ENCODE measurements around the gene RERE.
A peak's percentile ranks its signal among the peaks of the same experiment; 100 is the strongest.

The RERE gene

DNA sequence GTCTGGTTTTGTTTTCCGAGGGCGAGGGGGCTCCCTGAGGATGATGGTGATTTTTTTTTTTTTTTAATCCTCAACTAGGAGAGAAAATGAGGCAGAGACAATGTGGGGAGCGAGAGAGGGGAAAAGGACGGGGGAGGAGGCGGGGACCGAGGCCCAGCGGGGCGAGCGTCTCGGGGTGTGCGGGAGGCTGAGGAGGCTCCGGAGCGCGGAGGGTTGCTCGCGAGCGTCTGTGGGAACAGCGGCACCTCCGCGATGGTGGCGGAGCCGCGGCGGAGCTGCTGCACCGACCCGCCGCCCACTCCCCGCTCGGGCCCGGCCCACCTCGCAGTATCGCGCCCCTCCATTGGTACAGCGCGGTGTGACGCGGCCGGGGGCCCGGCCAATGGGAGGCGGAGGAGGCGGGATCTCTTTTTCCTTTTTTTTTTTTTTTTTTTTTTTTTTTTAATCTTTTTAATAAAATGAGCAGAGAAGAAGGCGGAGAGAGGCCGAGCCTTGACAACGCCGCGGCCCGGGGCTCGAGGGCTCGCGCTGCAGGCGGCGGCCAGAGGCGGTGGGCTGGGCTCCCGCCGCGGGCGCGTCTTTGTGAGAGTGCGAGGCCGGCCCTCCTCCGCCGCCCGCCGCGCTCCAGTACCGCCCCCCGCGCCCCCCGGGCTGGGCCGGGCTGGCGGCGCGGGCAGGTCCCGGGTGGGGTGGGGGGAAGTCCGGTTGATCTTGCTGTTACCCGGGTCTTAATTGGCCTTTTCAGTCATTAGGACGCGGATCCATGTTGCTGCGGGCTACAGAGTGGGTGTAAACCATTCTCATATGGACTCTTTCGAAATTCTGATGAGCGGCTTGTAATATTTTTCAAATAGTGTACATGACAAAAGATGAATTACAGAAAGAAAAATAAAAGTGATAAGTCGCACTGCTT lies at the start of gene RERE:
Gene RERE, minus strand, starts transcription at position 229 of the 913 bp plus-strand sequence.
- DNase-seq (ENCODE audit: low spot score), result peak; percentile 99

DNA sequence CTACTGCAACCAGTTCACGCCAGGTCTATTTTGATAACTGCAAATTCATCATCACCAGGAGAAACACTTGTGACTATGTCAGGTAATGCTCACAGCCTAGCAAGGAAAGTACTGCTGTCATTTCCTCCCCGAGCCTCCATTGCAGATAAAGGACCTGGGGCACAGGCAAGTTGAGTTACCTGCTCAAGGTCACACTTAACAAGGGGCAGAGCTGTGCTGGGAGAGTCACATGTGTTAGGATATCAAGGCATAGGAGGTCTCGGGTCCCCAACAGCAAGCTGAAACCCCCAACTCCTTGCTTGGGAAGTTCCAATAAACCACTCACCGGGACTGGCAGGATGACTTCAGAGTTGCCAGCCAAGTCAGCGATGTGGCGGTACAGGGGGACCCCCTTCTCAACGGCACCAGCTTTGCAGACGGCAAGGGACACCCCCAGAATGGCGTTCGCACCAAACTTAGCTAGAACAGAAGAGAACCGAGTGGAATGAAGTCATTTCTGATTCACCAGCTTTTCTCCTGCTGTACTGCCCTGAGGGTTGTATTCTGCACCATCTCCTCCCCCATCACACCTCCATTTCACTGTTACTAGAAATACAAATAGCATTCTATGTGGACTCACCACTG lies 49.5 kb upstream of the RERE start:
- DNase-seq (ENCODE audit: low spot score), result no peak

DNA sequence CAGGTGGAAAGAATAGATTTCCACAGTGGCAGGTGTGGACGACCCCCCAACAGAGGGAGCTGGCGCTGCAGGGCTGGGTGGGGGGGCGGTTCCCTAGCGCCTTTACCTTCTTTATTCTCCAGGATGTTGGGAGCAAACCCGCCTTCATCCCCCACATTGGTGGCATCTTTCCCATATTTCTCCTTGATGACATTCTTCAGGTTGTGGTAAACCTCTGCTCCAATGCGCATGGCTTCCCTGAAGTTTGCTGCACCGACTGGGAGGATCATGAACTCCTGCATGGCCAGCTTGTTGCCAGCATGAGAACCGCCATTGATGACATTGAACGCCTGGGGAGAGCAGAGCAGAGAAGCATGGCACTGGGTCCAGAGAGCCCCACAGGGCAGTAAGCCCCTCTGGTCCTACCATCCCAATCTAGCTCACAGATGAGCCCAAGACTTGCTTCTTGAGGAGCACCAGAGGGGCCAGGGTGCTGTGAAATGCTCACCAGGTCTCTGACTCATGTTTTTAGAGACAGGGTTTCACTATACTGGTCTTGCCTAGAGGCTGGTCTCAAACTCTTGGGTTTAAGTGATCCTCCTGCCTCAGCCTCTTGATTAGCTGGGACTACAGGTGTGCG lies 48.8 kb upstream of the RERE start:
- DNase-seq (ENCODE audit: low spot score), result no peak

DNA sequence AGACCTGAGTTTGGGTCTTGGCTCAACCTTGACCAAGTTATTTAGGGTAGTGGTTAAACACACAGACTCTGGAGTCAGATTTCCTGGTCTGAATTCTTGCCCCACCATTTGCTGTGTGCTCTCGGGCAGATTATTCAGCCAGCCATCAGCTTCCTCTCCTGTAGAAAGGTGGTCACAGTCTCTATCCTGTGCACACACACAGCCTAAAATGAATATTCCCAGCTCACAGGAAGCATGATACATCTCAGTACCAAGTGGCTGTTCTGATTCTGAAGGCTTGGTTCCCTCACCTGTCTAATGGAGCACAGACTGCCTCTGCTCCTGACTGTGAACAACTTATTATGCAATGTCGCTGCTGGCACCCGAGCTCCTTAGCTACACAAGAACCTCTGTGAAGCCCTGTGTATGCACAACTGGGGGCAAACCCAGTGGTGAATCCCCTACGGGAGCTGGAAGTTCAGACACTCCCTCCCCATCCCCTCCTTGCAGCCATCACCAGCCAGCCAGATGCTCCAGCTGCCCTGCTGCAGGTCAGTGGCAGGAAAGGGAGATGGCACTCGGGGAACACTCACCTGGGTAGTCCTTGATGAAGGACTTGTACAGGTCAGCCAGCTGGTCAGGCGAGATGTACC lies 47.4 kb upstream of the RERE start:
- no peak for DNase-seq (ENCODE audit: low spot score)

DNA sequence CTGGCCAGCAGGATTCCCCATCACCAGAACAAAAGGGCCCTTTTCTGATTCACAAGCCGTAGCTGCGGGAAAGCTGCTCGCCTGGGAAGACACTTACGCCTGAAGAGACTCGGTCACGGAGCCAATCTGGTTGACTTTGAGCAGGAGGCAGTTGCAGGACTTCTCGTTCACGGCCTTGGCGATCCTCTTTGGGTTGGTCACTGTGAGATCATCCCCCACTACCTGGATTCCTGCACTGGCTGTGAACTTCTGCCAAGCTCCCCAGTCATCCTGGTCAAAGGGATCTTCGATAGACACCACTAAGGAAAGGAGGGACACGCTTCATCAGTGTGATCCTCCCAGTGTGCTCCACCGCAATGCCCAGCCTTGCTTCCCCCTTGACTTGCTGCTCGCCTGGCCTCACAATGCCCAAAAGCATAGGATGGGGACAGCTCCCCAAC lies 46.4 kb upstream of the RERE start:
- no peak for DNase-seq (ENCODE audit: low spot score)

DNA sequence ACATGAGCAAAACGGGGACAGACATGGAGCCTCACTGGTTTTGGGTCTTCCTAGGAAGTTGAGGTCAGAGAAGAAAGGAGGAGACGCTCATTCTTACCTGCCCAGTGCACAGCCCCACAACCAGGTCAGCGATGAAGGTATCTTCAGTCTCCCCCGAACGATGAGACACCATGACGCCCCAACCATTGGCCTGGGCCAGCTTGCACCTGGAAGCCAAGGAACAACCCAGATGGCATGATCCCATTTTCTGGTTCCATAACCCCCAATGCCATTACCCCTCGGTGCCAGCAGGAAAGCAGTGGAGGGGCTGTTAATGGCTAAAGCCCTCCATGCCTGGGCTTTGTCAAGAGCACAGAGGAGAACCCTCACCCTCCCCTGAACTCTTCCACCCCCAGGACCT lies 45.7 kb upstream of the RERE start:
- no peak for DNase-seq (ENCODE audit: low spot score)

DNA sequence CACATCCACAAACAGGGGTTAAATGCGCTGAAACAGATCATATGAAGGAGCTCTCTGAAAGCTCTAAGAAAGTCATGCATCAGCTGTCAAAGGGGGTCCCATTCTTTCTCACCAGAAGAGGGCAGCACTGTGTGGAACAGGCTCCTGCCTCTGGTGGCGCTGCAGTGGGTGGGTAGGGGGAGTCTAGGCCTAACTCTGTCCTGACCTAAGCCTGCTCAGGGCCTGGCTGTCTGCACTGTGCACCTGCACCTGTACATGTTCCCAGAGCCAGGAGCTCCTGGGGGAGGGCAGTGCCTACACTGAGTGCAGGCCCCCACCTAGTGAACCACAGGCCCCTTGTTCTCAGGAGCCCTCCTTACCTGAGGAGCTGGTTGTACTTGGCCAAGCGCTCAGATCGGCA lies 45.1 kb upstream of the RERE start:
- no peak for DNase-seq (ENCODE audit: low spot score)

DNA sequence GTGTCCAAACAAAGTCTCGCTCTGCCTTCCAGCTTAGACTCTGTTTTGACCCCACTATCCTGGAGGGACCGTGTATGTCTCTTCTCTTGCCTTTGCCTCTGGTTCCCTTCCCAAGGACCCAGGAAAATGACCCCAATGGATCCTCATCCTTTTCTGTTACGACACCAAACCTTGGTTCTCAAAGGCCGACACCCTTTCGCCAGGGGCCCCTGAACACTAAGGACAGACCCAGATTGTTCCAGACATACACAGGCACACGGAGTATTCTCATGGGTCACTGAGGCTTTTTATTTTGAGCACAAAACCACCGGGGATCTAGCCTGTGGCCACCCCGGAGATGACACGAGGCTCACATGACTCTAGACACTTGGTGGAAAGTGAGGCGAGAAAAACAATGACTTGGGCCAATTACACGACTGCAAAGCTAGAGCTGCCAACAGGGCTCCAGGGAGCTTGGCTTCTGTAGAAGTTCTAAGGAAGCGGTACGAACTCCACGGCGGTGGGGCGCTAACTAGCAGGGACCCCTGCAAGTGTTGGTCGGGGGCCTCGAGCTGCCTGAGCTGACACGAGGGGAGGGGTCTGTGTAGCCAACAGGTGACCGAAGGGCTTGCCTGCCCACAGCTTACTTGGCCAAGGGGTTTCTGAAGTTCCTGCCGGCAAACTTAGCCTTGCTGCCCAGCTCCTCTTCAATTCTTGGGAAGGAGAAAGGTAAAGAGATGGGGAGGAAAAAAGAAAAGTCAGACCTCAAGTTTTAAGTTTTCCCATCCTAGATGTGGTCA lies 43.5 kb upstream of the RERE start:
- DNase-seq (ENCODE audit: low spot score), result no peak

DNA sequence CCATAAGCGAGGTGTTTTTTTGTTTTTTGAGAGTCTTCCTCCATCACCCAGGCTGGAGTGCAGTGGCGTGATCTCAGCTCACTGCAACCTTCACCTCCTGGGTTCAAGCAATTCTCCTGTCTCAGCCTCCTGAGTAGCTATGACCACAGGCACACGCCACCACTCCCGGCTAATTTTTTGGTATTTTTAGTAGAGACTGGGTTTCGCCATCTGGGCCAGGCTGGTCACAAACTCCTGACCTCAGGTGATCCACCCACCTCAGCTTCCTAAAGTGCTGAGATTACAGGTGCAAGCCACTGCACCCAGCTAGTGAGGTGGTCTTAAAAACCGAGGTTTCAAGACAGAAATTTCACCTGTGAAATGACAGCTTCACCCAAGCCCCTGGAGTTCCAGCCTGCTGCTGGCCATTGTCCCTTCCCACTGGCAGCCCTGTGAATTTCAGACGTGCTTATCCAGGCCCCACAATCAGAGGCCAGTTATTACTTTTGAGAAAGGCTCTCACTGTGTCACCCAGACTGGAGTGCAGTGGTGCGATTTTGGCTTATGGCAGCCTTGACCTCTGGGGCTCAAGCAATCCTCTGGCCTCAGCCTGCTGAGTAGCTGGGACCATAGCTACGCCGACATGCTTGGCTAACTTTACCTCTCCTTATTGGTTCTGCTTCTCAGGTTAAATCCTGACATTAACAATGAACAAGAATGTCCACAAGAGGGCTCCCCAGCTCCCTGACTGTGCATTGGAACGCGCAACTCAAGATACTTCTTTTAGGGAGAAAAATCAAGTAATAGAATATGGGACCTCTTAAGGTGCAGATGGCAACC lies 41.7 kb upstream of the RERE start:
- DNase-seq (ENCODE audit: low spot score), result peak; percentile 38

DNA sequence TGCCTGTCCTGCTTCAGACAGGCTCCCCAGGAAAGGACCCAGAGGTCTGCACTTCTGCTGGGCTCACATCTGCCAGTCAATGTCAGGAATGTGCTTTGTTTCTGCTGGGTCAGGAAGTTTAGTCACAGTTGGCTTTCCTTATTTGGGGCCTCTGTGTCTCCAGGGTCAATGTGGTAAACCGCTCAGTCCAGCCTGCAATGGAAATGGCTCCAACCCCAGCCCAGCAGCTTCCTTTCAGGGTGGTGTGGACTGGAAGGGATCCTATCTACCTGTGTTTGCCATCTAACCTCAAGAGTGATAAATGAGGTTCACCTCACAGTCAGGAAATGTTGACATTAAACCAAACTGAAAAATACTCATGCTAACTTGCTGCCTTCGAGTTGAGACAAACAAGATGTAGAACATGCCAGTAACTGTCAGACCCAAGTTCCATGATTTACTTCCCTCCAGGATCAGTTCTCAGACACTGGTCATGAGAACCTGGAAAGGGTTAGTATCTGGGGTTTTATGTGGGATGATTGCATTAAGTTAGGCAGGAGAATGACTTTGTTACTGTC lies 40.8 kb upstream of the RERE start:
- peak; percentile 81 for DNase-seq (ENCODE audit: low spot score)

DNA sequence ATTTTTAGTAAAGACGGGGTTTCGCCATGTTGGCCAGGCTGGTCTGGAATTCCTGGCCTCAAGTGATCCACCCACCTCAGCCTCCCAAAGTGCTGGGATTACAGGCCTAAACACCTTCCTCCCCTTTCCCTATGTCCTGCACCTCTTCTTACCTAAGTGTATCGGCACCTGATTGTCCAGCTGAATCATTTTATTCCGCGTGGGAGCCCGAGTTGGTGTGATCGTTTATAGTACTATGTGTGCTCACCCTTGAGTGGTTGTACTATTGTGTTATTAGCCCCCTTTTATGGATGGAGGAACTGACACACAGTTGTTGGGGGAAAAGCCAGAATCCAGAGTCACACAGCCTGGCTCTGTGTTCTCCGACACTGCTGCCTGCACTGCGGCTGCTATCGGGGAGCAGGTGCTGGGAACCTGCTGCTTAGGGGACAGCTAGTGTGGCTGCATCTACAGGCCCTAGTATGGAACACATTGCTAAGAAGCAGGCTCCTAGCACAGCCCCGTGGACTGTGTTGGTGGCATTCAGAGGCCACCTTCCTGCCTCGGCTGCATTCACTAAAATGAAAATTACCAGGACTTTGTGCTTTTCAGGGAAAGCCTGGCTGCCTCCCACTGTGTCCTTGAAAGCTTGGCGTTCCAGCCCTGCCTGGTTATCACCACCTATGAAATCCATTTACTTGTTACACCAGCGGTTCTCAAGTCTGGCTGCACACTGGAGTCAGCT lies 39.4 kb upstream of the RERE start:
- no peak for DNase-seq (ENCODE audit: low spot score)

DNA sequence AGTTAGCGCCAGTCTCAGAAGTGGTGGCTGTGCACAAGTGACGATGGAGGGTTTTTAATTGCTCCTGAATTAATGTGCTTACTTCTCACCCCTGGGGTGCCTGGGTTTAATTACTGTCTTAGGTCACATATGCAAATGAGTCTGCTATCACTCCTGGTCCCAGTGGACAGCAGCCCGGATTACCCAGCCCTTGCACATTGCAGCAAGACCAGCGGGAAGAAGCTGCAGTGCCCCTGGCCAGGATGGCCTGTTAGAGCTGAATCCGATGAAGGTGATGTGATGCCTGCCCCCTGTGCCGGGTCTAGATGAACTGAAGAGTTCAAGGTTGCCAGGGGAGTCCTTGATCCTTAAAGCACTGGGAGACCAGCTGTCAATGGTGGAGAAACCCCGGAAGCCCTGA lies 36.8 kb upstream of the RERE start:
- DNase-seq (ENCODE audit: low spot score), result no peak

DNA sequence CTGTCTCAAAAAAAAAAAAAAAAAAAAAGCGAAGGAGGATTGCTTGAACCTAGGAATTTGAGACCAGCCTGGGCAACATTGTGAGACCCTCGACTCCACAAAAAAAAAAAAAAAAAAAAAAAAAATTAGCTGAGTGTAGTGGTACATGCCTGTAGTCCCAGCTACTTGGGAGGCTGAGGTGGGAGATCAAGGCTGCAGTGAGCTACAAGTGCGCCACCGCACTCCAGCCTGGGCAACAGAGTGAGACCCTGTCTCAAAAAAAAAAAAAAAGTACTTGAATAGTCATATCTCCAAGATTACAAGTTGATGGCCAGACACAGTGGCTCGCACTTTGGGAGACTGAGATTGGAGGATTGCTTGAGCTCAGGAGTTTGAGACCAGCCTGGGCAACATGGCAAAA lies 33.6 kb upstream of the RERE start:
- DNase-seq (ENCODE audit: low spot score), result no peak

DNA sequence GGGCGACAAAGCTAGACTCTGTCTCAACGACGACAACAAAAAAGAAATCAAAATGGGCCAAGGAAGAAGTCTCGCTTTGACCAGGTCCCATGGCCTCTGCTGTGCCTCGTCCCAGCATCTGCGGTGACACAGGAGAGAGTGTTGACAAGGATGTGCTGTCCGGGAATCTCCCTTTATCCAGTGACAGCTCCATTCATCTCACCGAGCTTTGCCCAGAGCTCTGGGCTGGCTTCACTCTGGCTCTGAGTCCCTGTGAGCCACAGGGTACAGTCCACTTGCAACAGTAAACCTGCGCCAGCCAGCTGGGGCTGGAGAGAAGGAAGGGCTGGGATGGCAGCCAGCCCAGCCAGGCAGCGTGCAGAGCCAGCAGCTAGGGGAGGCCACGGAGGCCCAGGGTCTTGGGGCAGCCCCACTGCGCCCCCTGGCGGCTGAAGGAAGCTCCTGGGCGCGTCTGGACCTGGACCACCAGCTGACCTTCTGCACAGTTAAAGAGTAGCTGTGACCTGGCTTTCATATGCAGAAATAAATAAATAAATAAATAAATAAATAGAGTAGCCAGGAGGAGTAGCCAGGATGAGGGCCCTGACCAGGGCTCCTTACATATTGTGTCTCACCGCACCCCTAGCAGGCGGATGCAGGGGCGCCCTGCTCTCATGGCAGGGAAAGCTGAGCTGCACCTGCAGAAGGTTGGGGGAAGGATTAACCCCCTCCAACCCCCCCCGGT lies 31.4 kb upstream of the RERE start:
- DNase-seq (ENCODE audit: low spot score), result peak; percentile 96

DNA sequence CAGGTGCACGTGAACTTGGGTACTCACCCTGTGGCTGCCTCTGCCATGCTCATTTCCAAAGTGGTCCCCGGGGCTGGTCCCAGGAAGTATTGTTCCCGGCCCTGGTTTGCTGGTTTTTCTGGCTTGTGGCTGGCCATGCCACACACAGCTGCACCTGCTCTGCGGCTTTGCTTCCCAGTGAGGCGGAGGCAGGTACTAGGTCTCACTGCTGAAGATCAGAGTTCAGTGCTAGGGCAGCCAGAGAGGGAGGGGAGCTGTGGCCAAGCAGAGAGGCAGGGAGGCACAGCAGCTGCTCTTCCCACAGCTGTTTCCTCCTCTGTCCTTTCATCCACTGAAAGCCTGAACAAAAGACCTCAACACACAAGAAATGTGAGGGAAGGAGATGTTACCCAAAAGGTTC lies 30.6 kb upstream of the RERE start:
- no peak for DNase-seq (ENCODE audit: low spot score)

DNA sequence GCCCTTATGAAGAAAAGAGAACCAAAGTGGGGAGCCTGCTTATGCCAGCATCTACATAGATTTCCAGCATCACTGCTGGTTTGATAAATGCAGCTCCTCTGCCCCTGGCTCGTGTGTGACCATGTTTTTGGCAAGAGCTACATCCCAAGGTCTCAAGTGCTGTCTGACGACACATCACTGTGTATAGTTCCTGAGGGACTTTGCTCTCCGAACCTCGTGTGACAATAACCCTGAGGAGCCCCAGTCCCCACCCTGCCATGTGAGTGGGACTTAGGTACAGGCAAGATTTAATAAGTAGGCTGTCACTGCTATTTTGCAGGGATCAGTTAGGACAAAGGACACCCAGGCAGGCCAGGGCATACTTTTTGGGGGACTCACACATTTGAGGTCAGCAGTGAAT lies 28.8 kb upstream of the RERE start:
- DNase-seq (ENCODE audit: low spot score), result no peak

DNA sequence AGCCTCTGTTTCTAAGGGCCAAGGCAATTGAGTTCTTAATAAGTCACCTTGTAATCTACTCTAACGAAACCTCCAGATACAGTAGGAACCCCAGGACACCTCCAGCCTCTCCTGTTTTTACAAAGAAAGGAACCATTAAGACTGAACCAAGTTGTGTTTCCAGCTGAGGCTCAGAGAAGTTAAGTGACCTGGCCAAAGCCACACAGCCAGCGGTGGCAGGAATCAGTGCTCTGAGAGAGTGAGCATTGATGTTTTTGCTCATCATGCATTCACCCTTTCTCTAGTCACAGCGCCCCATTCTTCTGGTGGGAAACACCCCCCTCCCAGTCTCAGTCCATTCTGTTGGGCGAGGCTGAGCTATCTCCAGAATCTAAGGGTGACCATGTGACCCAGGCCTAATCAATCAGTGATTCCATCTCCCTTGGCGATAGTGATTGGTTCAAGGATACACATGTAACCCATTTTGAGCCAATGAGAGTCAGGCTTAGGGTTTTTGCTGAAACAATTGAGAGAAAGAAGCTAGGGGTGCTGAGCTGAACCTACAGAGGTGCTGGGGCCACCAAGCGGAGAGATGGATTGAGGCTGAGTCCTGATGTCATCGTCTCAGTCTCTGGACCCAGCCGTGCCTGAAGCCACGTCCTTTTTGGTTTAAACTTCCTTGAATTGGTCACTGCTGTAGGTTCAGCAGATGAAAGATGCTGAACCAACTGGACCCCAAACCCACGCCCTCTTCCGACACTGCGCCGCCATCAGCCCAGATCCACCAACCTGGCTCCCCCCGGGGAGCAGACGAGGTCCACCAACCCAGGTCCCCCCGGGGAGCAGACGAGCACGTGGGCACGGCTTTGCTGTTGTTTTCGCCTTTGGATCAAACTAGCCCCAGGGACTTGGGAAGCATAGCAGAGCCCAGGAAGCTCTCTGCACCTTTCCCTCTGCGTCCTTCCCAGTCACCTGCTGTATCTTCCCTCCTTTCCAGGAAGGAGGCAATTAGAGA lies 28.0 kb upstream of the RERE start:
- no peak for DNase-seq (ENCODE audit: low spot score)

DNA sequence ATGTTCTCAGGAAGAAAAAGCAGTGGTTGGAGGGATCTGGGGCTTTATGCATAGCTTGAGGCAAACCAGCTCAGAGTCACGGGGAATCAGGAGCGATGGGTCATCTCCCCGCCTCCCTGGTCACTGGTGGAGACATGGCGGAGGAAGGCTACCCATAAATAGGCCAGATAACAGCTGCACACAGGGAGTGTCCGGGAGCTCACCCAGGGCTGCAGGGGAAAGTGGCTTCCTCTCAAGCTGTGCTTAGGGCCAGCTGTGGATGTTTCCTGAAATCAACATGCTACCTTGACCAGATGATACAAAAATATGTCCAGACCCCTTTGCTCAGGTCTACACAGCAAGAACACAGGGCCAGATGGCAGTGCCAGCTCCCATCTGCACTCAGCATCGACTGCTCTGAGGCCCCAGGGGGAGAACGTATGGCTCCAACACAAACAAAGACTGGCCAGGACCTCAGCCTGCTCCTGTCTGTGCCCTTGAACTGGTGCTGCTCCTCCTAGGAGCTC lies 27.1 kb upstream of the RERE start:
- no peak for DNase-seq (ENCODE audit: low spot score)

Data from AG20443 (cell line).